ENCODE results near the gene ZNF227.
"Not testable (repeated sequence)": the region's sequence is repeated elsewhere in the genome, so short reads cannot be mapped to it uniquely, and the experiment has no call there.

DNA sequence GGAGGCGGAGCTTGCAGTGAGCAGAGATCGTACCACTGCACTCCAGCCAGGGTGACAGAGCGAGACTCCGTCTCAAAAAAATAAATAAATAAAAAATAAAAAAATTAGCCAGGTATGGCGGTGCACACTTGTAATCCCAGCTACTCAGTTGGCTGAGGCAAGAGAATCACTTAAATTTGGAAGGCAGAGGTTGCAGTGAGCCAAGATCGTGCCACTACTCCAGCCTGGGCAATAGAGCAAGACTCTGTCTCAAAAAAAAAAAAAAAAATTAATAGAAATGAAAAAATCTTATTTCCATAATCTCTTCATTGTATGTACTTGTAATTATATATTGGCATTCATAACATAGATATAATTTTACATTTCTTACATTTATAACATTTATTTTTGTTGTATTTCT, 41.7 kb upstream of the ZNF227 start:
- not testable (repeated sequence) for TF ChIP-seq REST (IDR thresholded peaks at IDR 0.05; ENCODE audit: insufficient replicate concordance, low read depth); POLR2AphosphoS5 (IDR thresholded peaks at IDR 0.05; ENCODE audit: low read depth); GABPA (IDR thresholded peaks at IDR 0.05; ENCODE audit: low read depth)
- TF ChIP-seq, protein P1, sequence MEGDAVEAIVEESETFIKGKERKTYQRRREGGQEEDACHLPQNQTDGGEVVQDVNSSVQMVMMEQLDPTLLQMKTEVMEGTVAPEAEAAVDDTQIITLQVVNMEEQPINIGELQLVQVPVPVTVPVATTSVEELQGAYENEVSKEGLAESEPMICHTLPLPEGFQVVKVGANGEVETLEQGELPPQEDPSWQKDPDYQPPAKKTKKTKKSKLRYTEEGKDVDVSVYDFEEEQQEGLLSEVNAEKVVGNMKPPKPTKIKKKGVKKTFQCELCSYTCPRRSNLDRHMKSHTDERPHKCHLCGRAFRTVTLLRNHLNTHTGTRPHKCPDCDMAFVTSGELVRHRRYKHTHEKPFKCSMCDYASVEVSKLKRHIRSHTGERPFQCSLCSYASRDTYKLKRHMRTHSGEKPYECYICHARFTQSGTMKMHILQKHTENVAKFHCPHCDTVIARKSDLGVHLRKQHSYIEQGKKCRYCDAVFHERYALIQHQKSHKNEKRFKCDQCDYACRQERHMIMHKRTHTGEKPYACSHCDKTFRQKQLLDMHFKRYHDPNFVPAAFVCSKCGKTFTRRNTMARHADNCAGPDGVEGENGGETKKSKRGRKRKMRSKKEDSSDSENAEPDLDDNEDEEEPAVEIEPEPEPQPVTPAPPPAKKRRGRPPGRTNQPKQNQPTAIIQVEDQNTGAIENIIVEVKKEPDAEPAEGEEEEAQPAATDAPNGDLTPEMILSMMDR (IDR thresholded peaks at IDR 0.05; ENCODE audit: insufficient read depth, low read length): not testable (repeated sequence)
